HL-60 (cell line): ENCODE results near the gene ZNF629.
A peak's percentile ranks its signal among the peaks of the same experiment; 100 is the strongest.

Experiments
- DNase-seq, 2 experiments: peaks; one replicate each; pipeline ENCODE4 v3.0.0-alpha.2; 2010 to 2020; ENCODE audit warnings: low read depth in 1 of 2, low spot score in 1 of 2
- H3K27ac ChIP-seq: fragments of 250-450 bp; sonication (Bioruptor Pico); replicated peaks from 2 replicates; pipeline ENCODE4 v1.5.1; 2020; ENCODE audit warnings: mild to moderate bottlenecking, moderate library complexity
- H3K27me3 ChIP-seq: fragments of 250-450 bp; sonication (Bioruptor Pico); 2 replicates; pipeline ENCODE4 v1.5.1; 2021; ENCODE audit warnings: mild to moderate bottlenecking, moderate library complexity; ENCODE audit not compliant: insufficient read depth, poor library complexity, severe bottlenecking
- H3K4me3 ChIP-seq: replicated peaks from 2 replicates; pipeline ENCODE4 v1.5.1; 2011; ENCODE audit warnings: mild to moderate bottlenecking, control low read depth, low read length; ENCODE audit not compliant: insufficient read depth
- CTCF ChIP-seq: IDR thresholded peaks from one replicate; pipeline ENCODE4 v1.5.1; 2011; ENCODE audit warnings: low read length, control low read depth, inconsistent platforms; ENCODE audit not compliant: insufficient read depth
- GABPA ChIP-seq: IDR thresholded peaks from 2 replicates; pipeline ENCODE4 v1.6.1; 2012; ENCODE audit warnings: low read depth
- POLR2AphosphoS5 ChIP-seq: IDR thresholded peaks from 2 replicates; pipeline ENCODE4 v1.6.1; 2012; ENCODE audit warnings: low read depth
- REST ChIP-seq: IDR thresholded peaks from 2 replicates; pipeline ENCODE4 v1.6.1; 2012; ENCODE audit warnings: low read depth; ENCODE audit not compliant: insufficient replicate concordance
- SPI1 ChIP-seq: IDR thresholded peaks from 2 replicates; pipeline ENCODE4 v1.6.1; 2012; ENCODE audit warnings: low read depth, mild to moderate bottlenecking, borderline replicate concordance

Gene ZNF629

GRCh38 chr16:30736995-30737793, 49.8 kb downstream of the ZNF629 start:
- no peak for TF ChIP-seq POLR2AphosphoS5
- TF ChIP-seq GABPA = no peak
- TF ChIP-seq REST = no peak
- TF ChIP-seq CTCF = no peak
- no peak for TF ChIP-seq SPI1
- no peak overlapping the region for H3K27ac ChIP-seq
- DNase-seq = no peak
- H3K27me3 ChIP-seq = no peaks in the 10 kb centered on the region
- H3K4me3 ChIP-seq = no peak overlapping the region

- no peak overlapping the region for H3K27ac ChIP-seq
- H3K4me3 ChIP-seq = no peak overlapping the region
- no peak for DNase-seq
- TF ChIP-seq GABPA (no peak), SPI1 (no peak), POLR2AphosphoS5 (no peak), CTCF (no peak)
- no peaks in the 10 kb centered on the region for H3K27me3 ChIP-seq
Measured at GRCh38 chr16:30731411-30731810, 55.6 kb downstream of the ZNF629 start.

GRCh38 chr16:30728899-30729672, 57.9 kb downstream of the ZNF629 start:
- no peaks in the 10 kb centered on the region for H3K27me3 ChIP-seq
- H3K27ac ChIP-seq = no peak overlapping the region
- DNase-seq = peak in 1 of 2 experiments; percentile 81
- no peak overlapping the region for H3K4me3 ChIP-seq
- peak; percentile 51 for TF ChIP-seq POLR2AphosphoS5
- TF ChIP-seq REST = no peak
- TF ChIP-seq SPI1 = peak; percentile 96
- TF ChIP-seq CTCF = no peak
- no peak for TF ChIP-seq GABPA
